GM18508 (cell line): ENCODE data around the gene KCNIP1.

ENCODE experiments used
- ATAC-seq: cut with Tn5 transposase; IDR thresholded peaks from one replicate; pipeline ENCODE4 v1.9.1; 2021; ENCODE audit warnings: moderate number of reproducible peaks; ENCODE audit not compliant: insufficient read depth, unreplicated experiment

Gene KCNIP1

GRCh38 chr5:170585273-170585948 lies 81.6 kb downstream of the KCNIP1 start:
- ATAC-seq, result no peak

GRCh38 chr5:170587808-170588207 lies 84.0 kb downstream of the KCNIP1 start:
- no peak for ATAC-seq

- ATAC-seq, result no peak
Measured at GRCh38 chr5:170589643-170590042, 85.8 kb downstream of the KCNIP1 start.

- ATAC-seq, result no peak
Measured at GRCh38 chr5:170590566-170590965, 86.7 kb downstream of the KCNIP1 start.

- no peak for ATAC-seq
Measured at GRCh38 chr5:170591054-170591453, 87.2 kb downstream of the KCNIP1 start.

GRCh38 chr5:170596482-170597044 lies 92.7 kb downstream of the KCNIP1 start:
- no peak for ATAC-seq

- ATAC-seq, result no peak
Measured at GRCh38 chr5:170597109-170597751, 93.4 kb downstream of the KCNIP1 start.

GRCh38 chr5:170597872-170598271 lies 94.1 kb downstream of the KCNIP1 start:
- ATAC-seq, result no peak

- ATAC-seq, result no peak
Measured at GRCh38 chr5:170599756-170600155, 95.9 kb downstream of the KCNIP1 start.

- no peak for ATAC-seq
Measured at GRCh38 chr5:170601619-170602018, 97.8 kb downstream of the KCNIP1 start.

GRCh38 chr5:170603109-170603508 lies 99.3 kb downstream of the KCNIP1 start:
- ATAC-seq, result no peak

- no peak for ATAC-seq
Measured at GRCh38 chr5:170603578-170604565, 100.1 kb downstream of the KCNIP1 start.

- ATAC-seq, result no peak
Measured at GRCh38 chr5:170606941-170607340, 103.1 kb downstream of the KCNIP1 start.

- no peak for ATAC-seq
Measured at GRCh38 chr5:170611449-170612090, 107.8 kb downstream of the KCNIP1 start.

- ATAC-seq, result no peak
Measured at GRCh38 chr5:170612256-170612678, 108.4 kb downstream of the KCNIP1 start.

GRCh38 chr5:170614065-170614490 lies 110.3 kb downstream of the KCNIP1 start:
- ATAC-seq, result no peak

- ATAC-seq, result no peak
Measured at GRCh38 chr5:170614720-170615119, 110.9 kb downstream of the KCNIP1 start.

GRCh38 chr5:170617533-170618490 lies 114.0 kb downstream of the KCNIP1 start:
- no peak for ATAC-seq

- ATAC-seq, result no peak
Measured at GRCh38 chr5:170619869-170620268, 116.0 kb downstream of the KCNIP1 start.
